GM21737 (cell line): Measurements from ENCODE around the gene DDA1.
"Not testable (repeated sequence)": the region's sequence is repeated elsewhere in the genome, so short reads cannot be mapped to it uniquely, and the experiment has no call there.

ENCODE experiments used
- ATAC-seq: cut with Tn5 transposase; IDR thresholded peaks from one replicate; pipeline ENCODE4 v1.9.1; 2021; ENCODE audit warnings: mild to moderate bottlenecking, moderate library complexity; ENCODE audit not compliant: unreplicated experiment

The DDA1 gene

DNA sequence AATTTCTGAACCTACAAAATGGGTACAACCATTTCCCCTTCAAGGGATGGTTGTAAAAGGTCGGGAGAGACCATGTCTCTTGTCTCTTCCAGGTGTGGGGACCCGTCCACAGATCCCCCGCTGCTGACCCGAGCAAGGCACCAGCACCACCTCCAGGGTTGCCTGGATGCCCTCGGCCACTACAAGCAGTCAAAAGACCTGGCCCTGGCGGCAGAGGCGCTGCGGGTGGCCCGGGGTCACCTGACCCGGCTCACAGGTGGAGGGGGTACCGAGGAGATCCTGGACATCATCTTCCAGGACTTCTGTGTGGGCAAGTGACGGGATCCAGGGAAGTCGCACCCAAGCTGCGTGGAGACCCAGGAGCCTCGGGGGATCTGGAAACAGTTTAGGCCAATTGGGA lies 32.0 kb downstream of the DDA1 start:
- no peak for ATAC-seq

DNA sequence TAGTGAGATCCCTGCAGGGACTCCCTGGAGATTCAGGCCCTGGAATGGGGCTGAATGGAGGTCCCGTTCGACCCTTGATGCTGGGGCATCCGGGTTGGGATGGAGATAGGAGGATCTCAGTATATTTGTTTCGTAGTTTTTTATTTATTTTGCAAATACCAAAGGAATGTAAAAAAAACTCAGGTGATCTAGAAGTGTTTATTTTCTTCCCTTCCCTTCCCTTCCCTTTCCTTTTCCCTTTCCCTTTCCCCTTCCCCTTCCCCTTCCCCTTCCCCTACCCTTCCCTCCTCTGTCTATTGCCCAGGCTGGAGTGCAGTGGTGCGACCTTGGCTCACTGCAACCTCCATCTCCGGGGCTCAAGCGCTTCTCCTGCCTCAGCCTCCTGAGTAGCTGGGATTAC lies 32.5 kb downstream of the DDA1 start:
- no peak for ATAC-seq

DNA sequence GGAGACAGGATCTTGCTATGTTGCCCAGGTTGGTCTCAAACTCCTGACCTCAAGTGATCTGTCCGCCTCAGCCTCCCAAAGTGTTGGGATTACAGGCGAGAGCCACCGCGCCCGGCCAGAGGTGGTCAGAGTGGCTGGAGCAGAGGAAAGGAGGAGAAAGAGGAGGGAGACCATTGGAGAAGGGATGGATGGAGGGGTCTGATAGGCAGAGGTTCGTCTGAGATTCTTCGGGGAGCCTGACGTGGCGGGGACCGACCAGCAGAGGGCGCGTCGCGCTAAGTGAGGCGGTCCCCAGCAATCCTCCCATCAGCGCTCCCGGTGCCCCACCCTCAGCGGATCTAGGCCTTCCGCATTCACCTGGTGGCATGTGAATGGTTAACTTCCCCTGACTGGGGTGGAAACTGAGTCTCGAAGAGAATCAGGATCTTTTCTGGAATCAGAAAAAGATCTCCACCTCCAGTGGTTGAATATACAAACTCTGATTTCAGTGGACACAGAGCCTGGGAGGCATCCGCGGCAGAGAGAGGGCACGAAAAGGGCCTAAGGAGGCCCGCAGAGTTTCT lies 36.8 kb downstream of the DDA1 start:
- ATAC-seq = no peak

GRCh38 chr19:17347361-17347760 lies 38.0 kb downstream of the DDA1 start:
- ATAC-seq = no peak

GRCh38 chr19:17347877-17348276 lies 38.5 kb downstream of the DDA1 start:
- no peak for ATAC-seq

DNA sequence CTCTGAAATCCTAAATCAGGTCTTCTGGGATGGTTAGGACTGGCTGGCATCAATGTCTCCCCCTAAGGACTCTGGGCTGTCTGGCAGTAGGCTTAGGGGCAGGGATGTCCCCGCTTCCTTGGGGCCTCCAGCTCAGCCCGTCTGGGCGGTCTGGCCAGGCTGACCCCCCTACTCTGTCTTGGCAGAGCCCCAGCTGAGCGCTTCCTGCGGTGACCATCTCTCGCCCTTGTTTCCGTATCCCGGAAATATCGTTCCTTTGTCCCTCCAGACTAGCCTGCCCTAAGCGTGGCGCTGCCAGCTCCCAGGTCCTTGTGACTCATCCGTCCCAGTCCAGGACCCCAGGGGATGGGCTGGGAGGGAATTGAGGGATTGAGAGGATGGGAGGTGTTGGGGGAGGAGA lies 39.3 kb downstream of the DDA1 start:
- ATAC-seq = no peak

- no peak for ATAC-seq
Measured at GRCh38 chr19:17351815-17352435, 42.6 kb downstream of the DDA1 start.

GRCh38 chr19:17352608-17353280 lies 43.4 kb downstream of the DDA1 start:
- no peak for ATAC-seq

DNA sequence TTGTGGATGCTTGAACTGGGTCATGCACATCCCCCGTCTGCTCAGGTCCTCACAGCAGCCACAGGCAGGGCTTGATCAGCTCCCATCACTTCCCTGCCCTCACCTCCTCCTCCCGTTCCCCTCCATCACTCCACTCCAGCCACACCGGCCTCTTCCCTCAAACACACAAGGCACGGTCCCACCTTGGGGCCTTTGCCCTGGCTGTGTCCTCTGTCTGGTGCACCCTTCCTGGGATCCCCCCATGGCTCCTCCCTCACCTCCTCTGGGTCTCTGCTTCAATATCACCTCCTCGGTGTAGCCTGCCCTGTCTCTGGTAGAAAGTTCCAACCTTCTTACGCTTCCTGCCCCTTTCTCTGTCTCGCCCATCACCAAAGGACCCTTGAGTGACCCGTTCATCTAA lies 44.0 kb downstream of the DDA1 start:
- no peak for ATAC-seq

DNA sequence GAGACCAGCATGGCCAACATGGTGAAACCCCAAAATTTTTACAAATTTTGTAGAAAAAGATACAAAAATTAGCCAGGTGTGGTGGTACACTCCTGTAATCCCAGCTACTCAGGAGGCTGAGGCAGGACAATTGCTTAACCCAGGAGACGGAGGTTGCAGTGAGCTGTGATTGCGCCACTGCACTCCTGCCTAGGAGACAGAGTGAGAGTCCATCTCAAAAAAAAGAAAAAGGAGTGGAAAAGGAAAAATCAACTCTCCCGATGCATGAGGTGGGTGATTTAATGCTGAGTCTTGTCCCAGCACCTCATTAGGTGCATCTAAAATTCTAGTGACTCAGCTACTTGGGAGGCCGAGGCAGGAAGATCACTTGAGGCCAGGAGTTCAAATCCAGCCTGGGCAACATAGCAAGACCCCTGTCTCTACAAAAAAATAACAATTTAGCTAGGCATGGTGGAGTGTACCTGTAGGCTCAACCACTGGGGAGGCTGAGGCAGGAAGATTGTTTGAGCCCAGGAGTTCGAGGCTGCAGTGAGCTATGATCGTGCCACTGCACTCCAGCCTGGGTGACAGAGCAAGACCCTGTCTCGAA lies 47.8 kb downstream of the DDA1 start:
- no peak for ATAC-seq

- ATAC-seq = no peak
Measured at GRCh38 chr19:17357724-17358123, 48.4 kb downstream of the DDA1 start.

GRCh38 chr19:17358395-17358794 lies 49.0 kb downstream of the DDA1 start:
- ATAC-seq = no peak

GRCh38 chr19:17359905-17360800 lies 50.8 kb downstream of the DDA1 start:
- no peak for ATAC-seq

DNA sequence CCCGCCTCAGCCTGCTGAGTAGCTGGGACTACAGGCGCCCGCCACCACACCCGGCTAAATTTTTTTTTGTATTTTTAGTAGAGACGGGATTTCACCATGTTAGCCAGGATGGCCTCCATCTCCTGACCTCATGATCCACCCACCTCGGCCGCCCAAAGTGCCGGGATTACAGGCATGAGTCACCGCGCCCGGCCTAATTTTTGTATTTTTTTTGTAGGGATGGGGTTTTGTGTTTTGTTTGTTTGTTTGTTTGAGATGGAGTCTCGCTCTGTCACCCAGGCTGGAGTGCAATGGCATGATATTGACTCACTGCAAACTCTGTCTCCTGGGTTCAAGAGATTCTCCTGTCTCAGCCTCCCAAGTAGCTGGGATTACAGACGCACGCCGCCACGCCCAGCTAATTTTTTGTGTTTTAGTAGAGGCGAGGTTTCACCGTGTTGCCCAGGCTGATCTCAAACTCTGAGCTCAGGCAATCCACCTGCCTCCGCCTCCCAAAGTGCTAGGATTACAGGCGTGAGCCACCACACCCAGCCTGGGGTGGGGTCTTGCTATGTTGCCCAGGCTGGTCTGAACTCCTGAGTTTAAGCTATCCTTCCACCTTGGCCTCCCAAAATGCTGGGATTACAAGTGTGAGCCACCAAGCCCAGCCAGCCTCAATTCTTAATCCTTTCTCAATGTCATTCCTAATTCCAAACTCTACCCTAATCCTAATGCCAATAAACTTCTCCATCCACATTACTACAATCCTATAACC lies 54.7 kb downstream of the DDA1 start:
- not testable (repeated sequence) for ATAC-seq

- ATAC-seq = no peak
Measured at GRCh38 chr19:17365361-17365760, 56.0 kb downstream of the DDA1 start.

DNA sequence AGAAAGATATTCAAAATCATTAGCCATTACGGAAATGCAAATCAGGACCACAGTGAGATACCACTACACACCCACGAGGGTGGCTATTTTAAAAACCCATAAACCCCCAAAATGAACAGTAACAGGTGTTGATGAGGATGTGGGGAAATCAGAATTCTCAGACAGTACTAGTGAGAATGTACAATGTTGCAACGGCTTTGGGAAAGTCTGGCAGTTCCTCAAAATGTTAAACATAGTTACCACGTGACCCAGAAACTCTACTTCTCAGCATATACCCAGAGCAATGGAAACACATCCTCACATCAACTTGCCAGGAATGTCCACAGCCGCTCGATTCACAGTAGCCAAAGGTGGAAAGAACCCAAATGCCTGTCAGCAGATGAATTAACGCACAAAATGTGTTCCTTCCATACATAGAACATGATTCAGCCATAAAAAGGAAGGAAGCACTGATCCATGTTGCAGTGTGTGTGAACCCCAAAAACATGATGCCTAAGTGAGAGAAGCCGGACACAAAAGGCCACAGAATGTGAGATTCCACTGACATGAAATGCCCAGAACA lies 60.7 kb downstream of the DDA1 start:
- ATAC-seq = peak; percentile 69
